ENCODE results near the gene TOLLIP. TPM values are rescaled to one million over a fixed set of nuclear protein-coding genes. Genes with fewer than 3 reads are reported as not detected.
A peak's percentile ranks its signal among the peaks of the same experiment; 100 is the strongest.

The TOLLIP gene
- total and polyA plus RNA-seq, 2 of the 4 experiments (the other 2 are of a cell fraction): 19.7 to 42.9 TPM

- Histone ChIP-seq H3K4me3 (ENCODE audit: insufficient read depth, low read depth, low read length) (peak overlapping the region; percentile 35), H2BK5ac (ENCODE audit: low read depth, low read length, poor library complexity, severe bottlenecking) (no peak overlapping the region), H3K9ac (ENCODE audit: low read depth, low read length) (no peak overlapping the region), H3K9me3 (ENCODE audit: control insufficient read depth, insufficient read depth, low read length) (no peaks in the 10 kb centered on the region), H3K56ac (ENCODE audit: extremely low read depth, insufficient read depth, low read length) (no peak overlapping the region), H3K9me1 (ENCODE audit: insufficient read depth, low read length) (peaks cover 1% of the 10 kb centered on the region; the same call in 1 of the 2 replicates), H3K4ac (ENCODE audit: low read depth, low read length) (no peak overlapping the region), H3K27me3 (ENCODE audit: control insufficient read depth, insufficient read depth, low read length) (peaks cover 8% of the 10 kb centered on the region), H4K20me1 (ENCODE audit: insufficient read depth, low read length) (no peaks in the 10 kb centered on the region), H2BK120ac (ENCODE audit: low read depth, low read length) (no peak overlapping the region), H4K5ac (ENCODE audit: low read depth, low read length) (no peak overlapping the region), H3K79me1 (ENCODE audit: low read depth in 1 of 2, low read length in 2 of 2) (no peaks in the 10 kb centered on the region), H3K14ac (replicated peaks; ENCODE audit: low read depth, low read length) (no peak overlapping the region), H3K18ac (ENCODE audit: low read depth, low read length) (no peak overlapping the region), H3K4me1 (ENCODE audit: control insufficient read depth, insufficient read depth, low read length) (peaks cover 7% of the 10 kb centered on the region; the same call in 1 of the 2 replicates), H3K23ac (ENCODE audit: low read depth, low read length) (no peak overlapping the region), H3K27ac (ENCODE audit: insufficient read depth, low read length) (no peak overlapping the region), H2AFZ (replicated peaks; ENCODE audit: low read length, poor library complexity) (peak overlapping the region; percentile 58), H4K91ac (ENCODE audit: insufficient read depth, low read depth, low read length) (no peak overlapping the region), H2AK5ac (ENCODE audit: low read depth, low read length) (no peak overlapping the region), H4K8ac (ENCODE audit: low read depth in 2 of 2, low read length in 2 of 2) (no peak overlapping the region; a peak in 1 of 4 replicates), H3K4me2 (ENCODE audit: low read depth, low read length) (peak overlapping the region; percentile 70; the same call in 1 of the 2 replicates), H2AK9ac (replicated peaks; ENCODE audit: low read depth, low read length, poor library complexity) (no peak overlapping the region), H2BK20ac (ENCODE audit: low read depth, low read length) (no peak overlapping the region), H3K36me3 (ENCODE audit: control insufficient read depth, insufficient read depth, low read length) (no peaks in the 10 kb centered on the region), H2BK15ac (ENCODE audit: low read depth, low read length) (no peak overlapping the region)
- in situ Hi-C loops (cut with MboI; ENCODE audit: low sequenced_read_pairs) (no loop called here), dilution Hi-C loops (cut with HindIII; ENCODE audit: low sequenced_read_pairs, unreplicated experiment) (no loop called here), intact Hi-C loops (cut with micrococcal nuclease) (no loop called here)
- BruUV-seq (replicated peaks): no TSS peak
- POLR2A ChIA-PET (ENCODE audit: unreplicated experiment): no interaction called here
- CTCF ChIA-PET: no interaction called here
- ATAC-seq (ENCODE audit: low read depth): peak; percentile 58
- WGBS, 2 experiments (ENCODE audit: extremely low coverage in 2 of 2, insufficient read length in 1 of 2): 9% methylated on average over 24 of the region's 95 CpGs; no CpG with 5 or more reads in 1 of the 2 experiments
- TF ChIP-seq RAD21 (IDR thresholded peaks at IDR 0.05; ENCODE audit: low read length): no peak
- TF ChIP-seq POLR2A (IDR thresholded peaks at IDR 0.05; ENCODE audit: low read depth, low read length): no peak
- no peak for TF ChIP-seq SMC3 (IDR thresholded peaks at IDR 0.05; ENCODE audit: low read depth, low read length)
- TF ChIP-seq CEBPB (IDR thresholded peaks at IDR 0.05; ENCODE audit: low read depth, low read length): no peak
- no peak for DNase-seq
Observed at GRCh38 chr11:1336836-1337646, 27.6 kb upstream of the TOLLIP start.

All from IMR-90 (cell line).